Loucy (cell line): ENCODE data around the gene RHOC.

Experiments used
- CTCF ChIP-seq: fragments of 200-600 bp; sonication (generic); conservative IDR thresholded peaks from 2 replicates; pipeline ENCODE4 v1.5.1; 2014; ENCODE audit warnings: mild to moderate bottlenecking, antibody characterized with exemption, low read length
- EZH2phosphoT487 ChIP-seq: fragments of 200-600 bp; IDR thresholded peaks from 2 replicates; pipeline ENCODE4 v1.6.1; 2018; ENCODE audit warnings: antibody characterized with exemption, mild to moderate bottlenecking, moderate library complexity, borderline replicate concordance

- TF ChIP-seq CTCF = no peak
- no peak for TF ChIP-seq EZH2phosphoT487
Observed at GRCh38 chr1:112694363-112694929, 12.5 kb downstream of the RHOC start.
